Lung (tissue), 12 donors: ENCODE measurements around the gene ZSWIM8. TPM values are rescaled to one million over a fixed set of nuclear protein-coding genes. Genes with fewer than 3 reads are reported as not detected.

Experiments used
- ATAC-seq: fragments of 200-7000 bp; cut with Tn5 transposase; one replicate; pipeline ENCODE4 v1.9.1; 2020; ENCODE audit warnings: moderate number of reproducible peaks; ENCODE audit not compliant: insufficient read depth, low FRiP score
- DNase-seq, 3 donors: peaks; one replicate each; pipeline ENCODE4 v3.0.0-alpha.2; 2013 to 2017
- H3K27ac ChIP-seq, 2 donors: one replicate each; pipeline ENCODE4 v1.5.1; 2013; ENCODE audit warnings: mild to moderate bottlenecking in 2 of 2, moderate library complexity in 2 of 2, control low read depth in 1 of 2, inconsistent platforms in 1 of 2, low read depth in 1 of 2, low read length in 1 of 2
- H3K27me3 ChIP-seq, 3 donors: one replicate each; pipeline ENCODE4 v1.5.1; 2013; ENCODE audit warnings: low read length in 2 of 3; ENCODE audit not compliant: control insufficient read depth in 3 of 3, insufficient read depth in 3 of 3
- H3K36me3 ChIP-seq, 4 donors: one replicate each; pipeline ENCODE4 v1.5.1; 2013; ENCODE audit warnings: low read length in 4 of 4, mild to moderate bottlenecking in 1 of 4, moderate library complexity in 1 of 4; ENCODE audit not compliant: control insufficient read depth in 4 of 4, insufficient read depth in 4 of 4
- H3K4me1 ChIP-seq, 5 donors: one replicate each; pipeline ENCODE4 v1.5.1; 2013; ENCODE audit warnings: low read length in 5 of 5, mild to moderate bottlenecking in 2 of 5, moderate library complexity in 1 of 5; ENCODE audit not compliant: control insufficient read depth in 5 of 5, insufficient read depth in 5 of 5
- H3K4me3 ChIP-seq: one replicate; pipeline ENCODE4 v1.5.1; 2013; ENCODE audit warnings: mild to moderate bottlenecking, control low read depth, moderate library complexity
- H3K9ac ChIP-seq, 2 donors: one replicate each; pipeline ENCODE4 v1.5.1; 2013; ENCODE audit warnings: low read length in 2 of 2, control low read depth in 1 of 2; ENCODE audit not compliant: insufficient read depth in 1 of 2
- H3K9me3 ChIP-seq, 4 donors: one replicate each; pipeline ENCODE4 v1.5.1; 2013; ENCODE audit warnings: low read length in 3 of 4, mild to moderate bottlenecking in 1 of 4, moderate library complexity in 1 of 4; ENCODE audit not compliant: control insufficient read depth in 4 of 4, insufficient read depth in 3 of 4
- CTCF ChIP-seq: IDR thresholded peaks from 2 replicates; pipeline ENCODE4 v1.5.1; 2012; ENCODE audit warnings: mild to moderate bottlenecking; ENCODE audit errors: control extremely low read depth, extremely low read depth
- WGBS, 2 donors: extraction: QIAGEN DNeasy Blood & Tissue Kit; methylation state at CpG; one replicate each; pipeline ENCODE4 v1.1.7; 2013; 5-methylcytosine and 5-hydroxymethylcytosine counted together
- polyA plus RNA-seq, 2 donors: library from polyadenylated mRNA; stranded (reverse); fragments of 200-250 nt; gene quantifications; one replicate each; pipeline ENCODE4 v1.2.1, GENCODE V29; 2013
- total RNA-seq, 2 donors: library from RNA; depleted of rRNA in 1 of 2; stranded (reverse); fragments of >200 nt in 1 of 2; gene quantifications; one replicate each; pipeline ENCODE4 v1.2.1, GENCODE V29; 2014 to 2021
- donor health status: control.
- donor health status: control.
- donor health status: Bipolar disorder and iron deficiency.
- donor health status: healthy.
- donor health status: DM: yes; HTN: yes; CAD: no.

Gene ZSWIM8
- total and polyA plus RNA-seq, 4 donors: 70.3 to 113 (median 93.1) TPM

- Histone ChIP-seq H3K4me3 (no peak overlapping the region), H3K4me1 (peaks cover 3 to 30% (median 8%) of the 10 kb centered on the region in 5 donors), H3K27ac (no peak overlapping the region), H3K36me3 (peaks cover 0 to 22% (median 8%) of the 10 kb centered on the region in 4 donors), H3K9ac (peak overlapping the region in 1 of 2 donors; percentile 25), H3K27me3 (no peaks in the 10 kb centered on the region), H3K9me3 (no peaks in the 10 kb centered on the region)
- DNase-seq (no peak), ATAC-seq (no peak)
- no peak for TF ChIP-seq CTCF
- WGBS, 2 donors: 80 to 88% methylated on average over 3 of the region's 3 CpGs
These were observed 5.7 kb upstream of the ZSWIM8 start for GRCh38 chr10:73779539-73780197.

- Histone ChIP-seq H3K27ac (no peak overlapping the region), H3K9me3 (no peaks in the 10 kb centered on the region), H3K27me3 (no peaks in the 10 kb centered on the region), H3K4me1 (peaks cover 3 to 24% (median 6%) of the 10 kb centered on the region in 5 donors), H3K36me3 (peaks cover 0 to 19% (median 8%) of the 10 kb centered on the region in 4 donors), H3K9ac (peak overlapping the region in 1 of 2 donors; percentile 25), H3K4me3 (no peak overlapping the region)
- TF ChIP-seq CTCF: no peak
- DNase-seq (no peak), ATAC-seq (no peak)
- 76 to 86% methylated on average over 5 of the region's 5 CpGs for WGBS, 2 donors
These were observed 5.1 kb upstream of the ZSWIM8 start for GRCh38 chr10:73780301-73780700.

GRCh38 chr10:73780966-73781365 is 4.4 kb upstream of the ZSWIM8 start:
- Histone ChIP-seq H3K9me3 (no peaks in the 10 kb centered on the region), H3K9ac (peak overlapping the region in 1 of 2 donors; percentile 92), H3K36me3 (peaks cover 0 to 17% (median 8%) of the 10 kb centered on the region in 4 donors), H3K27ac (no peak overlapping the region), H3K27me3 (no peaks in the 10 kb centered on the region), H3K4me3 (no peak overlapping the region), H3K4me1 (peaks cover 3 to 23% (median 3%) of the 10 kb centered on the region in 5 donors)
- no peak for TF ChIP-seq CTCF
- 26 to 35% methylated on average over 11 of the region's 11 CpGs for WGBS, 2 donors
- no peak for ATAC-seq
- DNase-seq: no peak
